Panc1 (cell line): ENCODE data around the gene CCDC172. TPM values are rescaled to one million over a fixed set of nuclear protein-coding genes. Genes with fewer than 3 reads are reported as not detected.

Experiments
- ATAC-seq: fragments of 200-7000 bp; cut with Tn5 transposase; 2 replicates; pipeline ENCODE4 v1.9.1; 2020; ENCODE audit warnings: mild to moderate bottlenecking, moderate library complexity
- Bru-seq: library from RNA; stranded (reverse); fragments of 400-500 nt; gene quantifications from one replicate; lab custom pipeline; 2021; lab: Mats Ljungman, UMichigan
- BruChase-seq, 2 experiments: library from RNA; stranded (reverse); fragments of 400-500 nt; gene quantifications; one replicate each; lab custom pipeline; 2021; lab: Mats Ljungman, UMichigan
- BruUV-seq: library from RNA; stranded (reverse); fragments of 400-500 nt; replicated peaks from 2 replicates; lab custom pipeline; 2021; lab: Mats Ljungman, UMichigan
- CTCF ChIA-PET: fragments of 300-600 bp; sonication (Branson Sonifier 250); formaldehyde crosslinking; loops from one replicate; lab custom pipeline; 2022; ENCODE audit warnings: antibody characterized with exemption; lab: Charles Lee
- POLR2A ChIA-PET: fragments of 300-600 bp; sonication (Branson Sonifier 250); formaldehyde crosslinking; loops from one replicate; lab custom pipeline; 2022; ENCODE audit warnings: antibody characterized with exemption; lab: Charles Lee
- DNase-seq: peaks from one replicate; pipeline ENCODE4 v3.0.0-alpha.2; 2010; ENCODE audit warnings: low read depth, low spot score
- H3K27ac ChIP-seq: 2 replicates; pipeline ENCODE4 v1.5.1; 2011; ENCODE audit warnings: mild to moderate bottlenecking, low read length, inconsistent platforms
- H3K27me3 ChIP-seq: fragments of 200-500 bp; sonication (Bioruptor generic); 2 replicates; pipeline ENCODE4 v1.6.0; 2014; ENCODE audit warnings: low read length, inconsistent platforms; ENCODE audit not compliant: control insufficient read depth, insufficient read depth
- H3K36me3 ChIP-seq: fragments of 200-500 bp; sonication (Bioruptor generic); 2 replicates; pipeline ENCODE4 v1.5.1; 2014; ENCODE audit warnings: inconsistent platforms, mild to moderate bottlenecking, low read length, moderate library complexity; ENCODE audit not compliant: control insufficient read depth, insufficient read depth
- H3K4me1 ChIP-seq: 2 replicates; pipeline ENCODE4 v1.5.1; 2011; ENCODE audit warnings: inconsistent platforms, mild to moderate bottlenecking, low read length, moderate library complexity; ENCODE audit not compliant: control insufficient read depth, insufficient read depth
- H3K4me3 ChIP-seq, 2 experiments: 2 replicates each; pipeline ENCODE4 v1.5.1; 2011 to 2012; ENCODE audit warnings: low read depth in 2 of 2, low read length in 2 of 2, mild to moderate bottlenecking in 2 of 2, inconsistent platforms in 1 of 2, moderate library complexity in 1 of 2
- H3K9me3 ChIP-seq: fragments of 200-500 bp; sonication (Bioruptor generic); 2 replicates; pipeline ENCODE4 v1.5.1; 2014; ENCODE audit warnings: low read depth, mild to moderate bottlenecking, inconsistent platforms, low read length, moderate library complexity; ENCODE audit not compliant: control insufficient read depth, insufficient read depth
- POLR2AphosphoS5 ChIP-seq: IDR thresholded peaks from 2 replicates; pipeline ENCODE4 v1.6.1; 2012; ENCODE audit warnings: mild to moderate bottlenecking, low read depth, low read length, moderate library complexity
- SIN3A ChIP-seq: IDR thresholded peaks from 2 replicates; pipeline ENCODE4 v1.6.1; 2012; ENCODE audit warnings: low read depth, mild to moderate bottlenecking, low read length, moderate library complexity, borderline replicate concordance; ENCODE audit not compliant: insufficient read depth
- TCF7L2 ChIP-seq: IDR thresholded peaks from 2 replicates; pipeline ENCODE4 v1.6.1; 2011; ENCODE audit warnings: mild to moderate bottlenecking, low read depth, low read length, inconsistent platforms
- in situ Hi-C: cut with HindIII; loops from 2 replicates; pipeline ENCODE4 v1.10.0; 2016; ENCODE audit warnings: low sequenced_read_pairs, low pct_unique_long_range_greater_than_20kb
- intact Hi-C: fragments of 100-400 bp; cut with micrococcal nuclease; formaldehyde crosslinking; loops from one replicate; pipeline ENCODE4 v1.10.0; 2022; ENCODE audit not compliant: unreplicated experiment
- long read RNA-seq: library from polyadenylated mRNA; unstranded; transcript quantifications from one replicate; pipeline ENCODE4 v2.0.0, GENCODE V29; 2021; ENCODE audit not compliant: unreplicated experiment
- polyA plus RNA-seq: library from polyadenylated mRNA; unstranded; fragments of >200 nt; gene quantifications from one replicate; pipeline ENCODE4 v1.2.1, GENCODE V29; 2012; ENCODE audit warnings: missing spikeins; ENCODE audit not compliant: insufficient read length
- total RNA-seq: library from RNA; stranded (reverse); gene quantifications from one replicate; pipeline ENCODE4 v1.2.1, GENCODE V29; 2021; ENCODE audit not compliant: unreplicated experiment
- TF ChIP-seq, protein P1 (sequence below), 2 experiments: IDR thresholded peaks; 2 replicates each; pipeline ENCODE4 v1.6.1; 2011 to 2012; ENCODE audit warnings: low read depth in 2 of 2, control low read depth in 1 of 2, low read length in 1 of 2, mild to moderate bottlenecking in 1 of 2, moderate library complexity in 1 of 2; ENCODE audit not compliant: insufficient read depth in 1 of 2
- TF ChIP-seq, protein P2 (sequence below): fragments of 450-650 bp; IDR thresholded peaks from 2 replicates; pipeline ENCODE4 v1.5.1; 2017; ENCODE audit warnings: mild to moderate bottlenecking

Gene CCDC172, protein sequence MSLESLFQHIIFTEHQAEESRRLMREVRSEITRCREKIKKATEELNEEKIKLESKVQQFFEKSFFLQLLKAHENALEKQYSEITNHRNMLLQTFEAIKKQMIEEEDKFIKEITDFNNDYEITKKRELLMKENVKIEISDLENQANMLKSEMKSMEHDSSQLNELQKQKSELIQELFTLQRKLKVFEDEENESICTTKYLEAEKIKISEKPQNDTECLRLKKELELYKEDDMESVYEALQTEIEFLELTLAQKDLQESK
- total RNA-seq (not detected), Bru-seq, nascent RNA (not detected), BruChase-seq, experiment 1, labeled RNA remaining after a 2-hour chase (not detected), BruChase-seq, experiment 2, labeled RNA remaining after a 6-hour chase (percentile 2 among the genes with signal in this experiment)
- not detected for polyA plus RNA-seq
- long read RNA-seq = 0 reads

DNA sequence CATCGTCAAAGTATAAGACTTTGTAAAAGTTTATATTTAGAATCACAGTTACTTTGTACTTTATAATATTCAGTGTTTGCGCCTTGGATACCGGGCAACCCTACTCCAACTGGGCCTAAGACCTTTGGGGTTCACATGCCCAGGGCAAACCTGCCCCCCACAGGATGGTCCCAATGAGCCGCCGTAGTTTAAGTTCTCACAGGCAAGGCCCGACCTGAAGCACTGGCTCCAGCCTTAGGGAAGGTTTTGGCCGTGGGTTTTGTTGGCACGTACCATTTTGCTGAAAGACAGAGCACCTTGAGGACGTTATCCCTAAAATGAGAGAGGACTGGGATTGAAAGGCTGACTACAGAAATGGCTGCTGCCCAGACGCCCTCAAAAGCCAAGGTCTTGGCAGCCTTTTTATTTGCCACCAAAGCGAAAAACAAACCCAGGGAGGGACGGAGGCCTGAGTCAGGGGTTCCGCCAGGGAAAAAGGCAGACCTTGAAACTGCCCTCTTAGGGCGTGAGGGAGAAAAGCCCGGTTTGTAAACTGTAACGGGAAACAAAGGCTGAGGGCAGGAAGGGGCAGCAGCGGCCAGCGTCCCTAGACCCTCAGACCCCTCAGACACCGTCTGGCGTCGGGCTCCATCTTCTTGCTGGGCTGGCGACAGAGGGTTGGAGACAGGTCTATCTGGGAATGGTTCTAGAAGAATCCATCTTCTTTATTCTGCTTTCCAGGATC is at the start of gene CCDC172:
TSS of gene CCDC172 (plus strand) at position 222 of the 724 bp plus-strand sequence. CDS start 564 bp downstream, outside the sequence.
- POLR2A ChIA-PET = no interaction called here
- H3K4me3 ChIP-seq = no peak within 1 kb of the TSS
- no peak within 1 kb of the TSS for H3K27ac ChIP-seq
- H3K9me3 ChIP-seq = no peaks in the 10 kb centered on the region
- H3K36me3 ChIP-seq = no peaks in the 10 kb centered on the region
- H3K4me1 ChIP-seq = no peaks in the 10 kb centered on the region
- in situ Hi-C loops (no loop called here), intact Hi-C loops (no loop called here)
- BruUV-seq = no TSS peak
- H3K27me3 ChIP-seq = no peaks in the 10 kb centered on the region; the same call in 1 of the 2 replicates
- ATAC-seq = no peak
- TF ChIP-seq TCF7L2 = no peak
- TF ChIP-seq, protein P1, sequence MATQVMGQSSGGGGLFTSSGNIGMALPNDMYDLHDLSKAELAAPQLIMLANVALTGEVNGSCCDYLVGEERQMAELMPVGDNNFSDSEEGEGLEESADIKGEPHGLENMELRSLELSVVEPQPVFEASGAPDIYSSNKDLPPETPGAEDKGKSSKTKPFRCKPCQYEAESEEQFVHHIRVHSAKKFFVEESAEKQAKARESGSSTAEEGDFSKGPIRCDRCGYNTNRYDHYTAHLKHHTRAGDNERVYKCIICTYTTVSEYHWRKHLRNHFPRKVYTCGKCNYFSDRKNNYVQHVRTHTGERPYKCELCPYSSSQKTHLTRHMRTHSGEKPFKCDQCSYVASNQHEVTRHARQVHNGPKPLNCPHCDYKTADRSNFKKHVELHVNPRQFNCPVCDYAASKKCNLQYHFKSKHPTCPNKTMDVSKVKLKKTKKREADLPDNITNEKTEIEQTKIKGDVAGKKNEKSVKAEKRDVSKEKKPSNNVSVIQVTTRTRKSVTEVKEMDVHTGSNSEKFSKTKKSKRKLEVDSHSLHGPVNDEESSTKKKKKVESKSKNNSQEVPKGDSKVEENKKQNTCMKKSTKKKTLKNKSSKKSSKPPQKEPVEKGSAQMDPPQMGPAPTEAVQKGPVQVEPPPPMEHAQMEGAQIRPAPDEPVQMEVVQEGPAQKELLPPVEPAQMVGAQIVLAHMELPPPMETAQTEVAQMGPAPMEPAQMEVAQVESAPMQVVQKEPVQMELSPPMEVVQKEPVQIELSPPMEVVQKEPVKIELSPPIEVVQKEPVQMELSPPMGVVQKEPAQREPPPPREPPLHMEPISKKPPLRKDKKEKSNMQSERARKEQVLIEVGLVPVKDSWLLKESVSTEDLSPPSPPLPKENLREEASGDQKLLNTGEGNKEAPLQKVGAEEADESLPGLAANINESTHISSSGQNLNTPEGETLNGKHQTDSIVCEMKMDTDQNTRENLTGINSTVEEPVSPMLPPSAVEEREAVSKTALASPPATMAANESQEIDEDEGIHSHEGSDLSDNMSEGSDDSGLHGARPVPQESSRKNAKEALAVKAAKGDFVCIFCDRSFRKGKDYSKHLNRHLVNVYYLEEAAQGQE (IDR thresholded peaks at IDR 0.05; ENCODE audit: insufficient read depth in 1 of 2, low read depth in 2 of 2, low read length in 1 of 2) = no peak
- TF ChIP-seq SIN3A = no peak
- TF ChIP-seq, protein P2, sequence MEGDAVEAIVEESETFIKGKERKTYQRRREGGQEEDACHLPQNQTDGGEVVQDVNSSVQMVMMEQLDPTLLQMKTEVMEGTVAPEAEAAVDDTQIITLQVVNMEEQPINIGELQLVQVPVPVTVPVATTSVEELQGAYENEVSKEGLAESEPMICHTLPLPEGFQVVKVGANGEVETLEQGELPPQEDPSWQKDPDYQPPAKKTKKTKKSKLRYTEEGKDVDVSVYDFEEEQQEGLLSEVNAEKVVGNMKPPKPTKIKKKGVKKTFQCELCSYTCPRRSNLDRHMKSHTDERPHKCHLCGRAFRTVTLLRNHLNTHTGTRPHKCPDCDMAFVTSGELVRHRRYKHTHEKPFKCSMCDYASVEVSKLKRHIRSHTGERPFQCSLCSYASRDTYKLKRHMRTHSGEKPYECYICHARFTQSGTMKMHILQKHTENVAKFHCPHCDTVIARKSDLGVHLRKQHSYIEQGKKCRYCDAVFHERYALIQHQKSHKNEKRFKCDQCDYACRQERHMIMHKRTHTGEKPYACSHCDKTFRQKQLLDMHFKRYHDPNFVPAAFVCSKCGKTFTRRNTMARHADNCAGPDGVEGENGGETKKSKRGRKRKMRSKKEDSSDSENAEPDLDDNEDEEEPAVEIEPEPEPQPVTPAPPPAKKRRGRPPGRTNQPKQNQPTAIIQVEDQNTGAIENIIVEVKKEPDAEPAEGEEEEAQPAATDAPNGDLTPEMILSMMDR = no peak
- no peak for TF ChIP-seq POLR2AphosphoS5
- DNase-seq = no peak
- CTCF ChIA-PET = no interaction called here

DNA sequence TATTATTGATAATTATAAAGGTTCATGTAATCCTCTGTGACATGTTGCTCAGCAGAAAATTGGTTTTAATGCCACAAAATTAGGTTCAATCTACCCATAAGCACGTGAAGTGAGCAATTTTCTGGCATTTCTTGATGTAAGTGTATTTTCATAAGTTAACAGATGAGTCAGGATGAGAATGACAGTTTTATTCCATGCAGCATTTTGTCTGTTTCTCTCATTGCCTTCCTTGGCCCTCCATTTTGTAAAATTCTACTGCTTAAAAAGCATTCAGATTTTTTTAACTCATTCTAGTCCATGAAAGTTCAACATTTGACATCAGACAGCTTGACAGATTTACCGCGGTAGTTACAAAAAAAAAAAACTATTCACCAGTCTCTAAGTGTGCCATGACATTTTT is 47.3 kb upstream of the CCDC172 start:
- ChIA-PET POLR2A (no interaction called here), CTCF (interaction anchor here (0.6 kb wide), 1 partner anchor 923 kb away, joined by 3 read pairs; no protein-coding TSS in a partner anchor)
- DNase-seq = no peak
- BruUV-seq = no TSS peak
- TF ChIP-seq, protein P1 (IDR thresholded peaks at IDR 0.05; ENCODE audit: insufficient read depth in 1 of 2, low read depth in 2 of 2, low read length in 1 of 2) = no peak
- TF ChIP-seq TCF7L2 (no peak), SIN3A (no peak), POLR2AphosphoS5 (no peak)
- TF ChIP-seq, protein P2 = no peak
- Histone ChIP-seq H3K9me3 (no peaks in the 10 kb centered on the region), H3K4me3 (no peak overlapping the region), H3K27ac (no peak overlapping the region), H3K36me3 (no peaks in the 10 kb centered on the region; the same call in 1 of the 2 replicates), H3K27me3 (peaks cover 28% of the 10 kb centered on the region), H3K4me1 (peaks cover 4% of the 10 kb centered on the region; the same call in 1 of the 2 replicates)
- ATAC-seq = no peak
- in situ Hi-C loops = no loop called here
- intact Hi-C loops = no loop called here
